Measurements from ENCODE around the gene KDSR.
A peak's percentile ranks its signal among the peaks of the same experiment; 100 is the strongest.
"Not testable (repeated sequence)": the region's sequence is repeated elsewhere in the genome, so short reads cannot be mapped to it uniquely, and the experiment has no call there.

Gene KDSR

DNA sequence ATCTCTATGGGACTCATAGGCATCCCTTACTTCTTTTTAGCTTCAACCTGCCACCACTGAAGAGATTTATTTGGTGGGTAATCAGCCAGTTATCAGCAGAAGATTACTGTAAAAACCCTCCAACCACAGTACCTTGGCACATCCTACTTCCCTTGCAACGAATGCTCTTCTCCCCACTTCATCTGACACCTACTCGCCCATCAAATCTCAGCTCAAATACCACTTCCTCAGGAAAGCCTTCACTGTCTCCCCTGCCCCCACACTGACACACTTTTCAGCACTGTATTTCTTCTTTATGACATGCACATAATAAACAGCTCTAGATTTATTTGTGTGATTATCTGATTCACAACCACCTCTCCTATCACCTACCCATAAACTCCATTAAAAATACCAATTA is 3.1 kb downstream of the KDSR start:
- DNase-seq, result no peak

DNA sequence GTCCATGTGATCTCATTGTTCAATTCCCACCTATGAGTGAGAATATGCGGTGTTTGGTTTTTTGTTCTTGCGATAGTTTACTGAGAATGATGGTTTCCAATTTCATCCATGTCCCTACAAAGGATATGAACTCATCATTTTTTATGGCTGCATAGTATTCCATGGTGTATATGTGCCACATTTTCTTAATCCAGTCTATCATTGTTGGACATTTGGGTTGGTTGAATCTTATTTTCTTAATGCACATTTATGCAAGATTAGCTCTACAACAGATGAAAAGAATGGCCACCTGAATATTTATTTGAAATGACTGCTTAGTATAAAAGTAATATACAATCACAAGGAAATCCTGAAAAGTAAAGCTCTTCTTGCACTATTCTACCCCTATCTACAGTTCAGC is 3.6 kb downstream of the KDSR start:
- DNase-seq, result not testable (repeated sequence)

DNA sequence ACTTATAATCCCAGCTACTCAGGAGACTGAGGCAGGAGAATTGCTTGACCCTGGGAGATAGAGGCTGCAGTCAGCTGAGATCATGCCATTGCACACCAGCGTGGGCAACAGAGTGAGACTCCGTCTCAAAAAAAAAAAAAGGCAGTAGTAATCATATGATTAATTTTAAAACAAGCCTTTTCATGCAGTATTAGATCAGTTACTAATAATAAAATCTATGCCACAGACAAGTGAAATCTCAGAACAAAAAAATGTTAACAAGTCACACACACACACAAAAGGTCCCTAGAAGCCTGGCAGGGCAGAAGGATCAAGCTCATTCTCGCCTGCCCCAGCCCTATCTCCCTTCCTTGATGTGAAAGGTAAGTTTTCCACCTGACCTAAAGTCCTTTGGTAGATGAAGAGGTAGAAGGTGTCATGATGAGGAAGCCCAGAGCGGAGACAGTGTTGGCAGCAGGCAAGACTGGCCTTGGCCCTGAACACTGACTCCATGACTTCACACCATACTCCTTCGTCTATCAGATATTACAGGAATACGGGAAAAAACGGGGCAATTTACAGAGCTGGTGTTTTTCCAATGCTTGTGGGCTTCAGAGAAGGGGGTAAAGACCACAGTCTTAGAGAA is 10.6 kb downstream of the KDSR start:
- no peak for DNase-seq

DNA sequence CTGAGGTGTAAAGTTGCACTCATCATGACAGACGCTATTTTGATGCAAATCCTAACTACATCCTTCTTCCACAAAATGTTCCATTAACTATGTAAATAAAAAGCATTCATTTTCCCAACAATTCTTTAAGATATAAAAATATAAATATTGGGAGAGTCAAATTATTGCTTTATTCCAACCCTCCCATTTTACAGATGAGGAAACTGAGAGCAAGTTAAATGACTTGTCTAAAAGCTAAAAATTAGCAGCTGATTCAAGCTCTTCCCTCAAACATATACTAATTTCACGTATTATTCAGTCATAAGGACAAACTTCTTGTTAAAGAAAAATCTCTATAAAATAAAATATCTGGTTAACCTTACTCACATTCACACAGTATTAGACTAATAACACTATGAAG is 16.8 kb downstream of the KDSR start:
- no peak for DNase-seq

DNA sequence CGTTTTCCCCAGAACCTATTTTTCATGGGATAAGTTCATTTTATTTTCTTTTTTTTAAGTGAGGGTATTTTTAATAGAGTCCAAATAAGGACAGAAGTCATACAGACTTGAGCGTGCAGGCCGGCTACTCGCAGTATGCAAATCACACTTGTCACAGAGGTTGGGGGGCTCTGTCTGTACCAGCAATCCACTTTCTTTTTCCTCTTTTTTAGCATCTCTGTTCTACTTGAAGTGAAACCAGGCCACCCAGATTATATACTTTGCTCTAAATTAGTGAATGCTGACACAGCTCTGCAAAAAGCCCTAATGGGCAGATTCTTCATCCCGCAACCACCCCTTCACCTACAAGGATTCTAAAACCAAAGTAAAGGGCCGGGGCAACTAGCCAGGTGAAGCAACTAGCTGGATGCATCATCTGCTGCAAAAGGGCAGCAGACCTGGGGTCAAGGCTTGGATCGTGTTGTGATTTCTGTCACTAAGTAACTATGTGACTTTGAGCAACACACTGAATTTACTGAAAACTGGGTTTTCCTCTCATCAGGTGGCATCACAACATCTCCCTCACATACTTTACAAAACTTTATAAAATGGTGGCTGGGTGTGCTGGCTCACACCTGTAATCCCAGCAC is 18.4 kb downstream of the KDSR start:
- DNase-seq, result no peak

DNA sequence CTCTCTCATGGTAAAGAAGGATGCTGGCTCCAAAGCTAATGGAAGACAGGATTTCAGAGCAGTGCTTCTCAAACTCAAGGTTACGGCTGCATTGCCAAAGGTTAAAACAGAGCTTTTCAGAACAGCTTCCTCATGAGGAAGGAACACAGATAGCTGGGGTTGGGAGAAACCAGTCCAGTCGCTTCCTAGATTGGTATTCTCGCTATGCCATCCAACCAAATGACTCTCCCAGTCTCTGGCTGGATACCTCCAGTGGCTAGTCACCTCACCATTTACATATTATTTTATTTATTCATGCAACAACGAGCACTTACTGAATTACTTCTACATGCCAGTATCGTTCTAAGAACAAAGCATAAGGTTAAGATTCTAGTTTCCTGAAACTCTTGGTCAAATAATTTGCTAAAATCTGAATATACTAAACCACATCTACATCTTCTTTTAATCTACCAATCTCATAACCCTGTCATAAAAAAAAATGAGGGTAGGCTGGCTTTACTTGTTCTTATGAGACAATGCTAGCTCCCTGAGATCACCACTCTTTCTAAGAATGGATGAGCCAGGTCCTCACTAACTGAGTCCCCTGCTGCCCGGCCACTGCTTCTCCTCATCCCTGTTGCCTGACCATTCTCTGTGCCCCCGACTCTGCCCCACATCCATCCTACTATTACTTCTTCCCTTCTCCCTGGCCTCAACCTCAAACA is 20.4 kb downstream of the KDSR start:
- DNase-seq, result no peak

DNA sequence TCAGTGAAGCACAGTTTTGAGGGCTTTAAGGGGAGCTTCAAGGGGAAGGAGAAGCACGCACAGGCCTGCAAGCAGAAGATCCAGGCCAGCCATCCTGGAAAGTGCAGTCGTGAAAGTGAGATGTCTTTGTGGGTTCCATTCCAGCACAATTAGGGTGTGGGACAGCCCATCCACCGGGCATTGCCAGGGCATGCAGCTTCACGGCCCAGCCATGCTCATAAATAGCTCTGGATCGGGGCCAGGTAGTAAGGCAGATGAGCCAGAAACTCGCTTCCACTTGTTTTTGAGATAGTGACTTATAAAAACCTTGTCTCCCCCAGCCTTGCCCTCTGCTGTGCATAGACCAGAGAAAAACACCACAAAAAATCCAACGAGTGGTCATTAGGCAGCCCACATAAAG is 21.0 kb downstream of the KDSR start:
- no peak for DNase-seq

DNA sequence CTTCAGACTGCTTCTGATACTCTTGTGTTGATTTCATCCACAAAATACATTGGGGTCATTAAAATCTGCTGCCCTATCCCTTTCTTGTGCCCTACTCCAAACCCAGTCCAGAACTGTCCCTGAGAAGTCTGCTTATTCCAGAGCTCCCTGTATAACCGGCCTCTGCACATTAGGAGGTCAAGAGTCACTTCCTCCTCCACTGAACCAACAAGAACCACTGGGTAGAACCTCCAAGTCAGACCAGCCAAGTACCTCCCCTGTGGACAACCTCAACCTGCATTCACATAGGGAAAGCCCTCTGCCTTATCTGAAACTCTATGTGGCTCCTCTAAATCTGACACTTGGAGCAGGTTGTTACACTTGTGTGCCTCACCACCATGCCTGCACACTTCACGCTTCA is 22.1 kb downstream of the KDSR start:
- DNase-seq, result no peak

DNA sequence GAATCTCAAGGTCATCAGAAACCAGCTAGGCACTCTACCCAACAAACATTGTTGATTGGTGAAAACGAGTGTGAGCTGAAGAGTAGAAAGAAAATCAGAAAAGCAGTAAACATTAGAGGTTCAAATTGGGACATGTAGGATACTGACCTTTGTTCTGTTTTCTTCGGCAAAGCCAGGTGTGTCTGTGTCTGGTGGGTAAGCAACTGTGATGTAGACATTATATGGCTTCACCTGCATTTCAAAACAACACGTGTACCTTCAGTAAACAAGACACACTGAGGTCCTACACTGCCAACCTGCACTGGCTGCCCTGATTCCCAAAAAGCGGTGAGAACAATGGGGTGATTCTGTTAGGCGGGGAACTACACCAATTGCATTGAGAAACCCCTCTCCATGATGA is 22.7 kb downstream of the KDSR start:
- DNase-seq, result no peak

DNA sequence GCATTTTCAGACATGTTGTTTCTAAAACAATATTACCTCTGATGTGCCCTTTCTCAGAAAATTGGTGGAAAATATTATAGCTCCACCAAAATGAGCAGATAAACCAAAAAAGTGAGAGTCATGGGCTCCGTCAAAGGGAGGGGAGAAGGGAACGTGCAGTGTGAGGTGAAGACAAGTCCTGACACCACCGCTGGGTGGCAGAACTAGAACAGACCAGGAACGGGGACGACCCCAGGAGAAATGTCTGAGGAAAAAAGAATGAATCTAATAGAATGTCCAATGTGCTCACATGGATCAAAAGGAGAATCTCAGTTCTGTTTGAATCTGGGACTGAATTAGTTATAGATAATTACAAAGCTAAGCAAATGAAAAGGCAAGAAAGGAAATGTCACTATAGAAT is 24.8 kb downstream of the KDSR start:
- no peak for DNase-seq

DNA sequence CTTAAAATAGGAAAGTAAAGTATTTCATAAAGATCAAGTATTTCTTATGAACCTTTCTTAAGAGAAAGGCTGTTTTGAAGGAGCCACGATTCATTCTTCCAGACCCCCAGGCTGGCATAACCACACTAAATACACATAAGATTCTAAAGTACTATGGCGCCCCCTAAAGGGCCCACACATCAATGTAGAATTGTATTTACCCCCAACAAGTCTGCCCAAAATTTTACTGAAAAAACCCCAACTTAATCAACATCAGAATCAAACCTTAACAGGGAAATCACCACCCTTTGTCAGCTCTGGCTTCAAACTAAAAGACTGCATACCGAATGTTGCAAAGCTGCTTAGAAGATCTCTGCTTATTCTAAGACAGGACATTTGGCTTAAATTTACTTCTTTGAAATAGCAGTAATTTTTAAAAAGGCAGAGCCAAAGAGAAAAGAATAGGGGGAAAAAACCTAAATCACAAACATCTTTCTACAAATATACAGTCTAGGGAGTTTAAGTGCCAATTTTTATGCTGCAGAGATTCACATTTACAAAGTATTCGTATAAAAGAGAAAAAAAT is 27.0 kb downstream of the KDSR start:
- no peak for DNase-seq

DNA sequence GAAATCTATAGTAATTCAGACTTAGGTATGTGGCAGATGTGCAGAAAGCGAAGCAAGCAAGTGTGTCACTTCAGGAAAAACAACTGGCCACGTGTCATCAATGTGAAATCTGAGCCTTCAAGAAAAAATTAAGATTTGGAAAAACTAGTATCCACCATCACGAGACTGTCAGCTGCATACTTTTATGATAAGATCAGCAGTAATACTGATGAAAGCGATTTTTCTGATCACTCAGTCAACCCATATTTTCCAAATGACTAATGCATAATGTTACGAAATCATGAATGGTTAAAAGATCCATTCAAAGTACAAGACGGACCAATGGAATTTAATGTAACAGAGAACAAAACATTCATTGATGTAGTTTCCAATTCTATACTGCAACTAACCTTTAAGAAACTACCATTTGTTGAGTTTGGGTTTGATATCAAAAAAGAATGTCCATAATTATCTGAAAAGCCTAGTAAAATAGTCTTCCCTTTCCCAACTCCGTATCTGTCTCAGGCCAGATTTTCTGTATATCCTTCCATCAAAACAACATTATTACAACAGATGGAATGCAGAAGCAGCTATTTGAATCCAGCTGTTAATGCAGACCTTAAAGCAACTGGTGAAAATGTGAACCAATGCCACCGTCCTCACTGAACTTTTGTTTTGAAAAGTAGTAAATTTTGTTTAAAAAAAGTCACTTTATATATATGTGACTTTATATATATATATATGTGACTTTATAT is 30.5 kb downstream of the KDSR start:
- no peak for DNase-seq

DNA sequence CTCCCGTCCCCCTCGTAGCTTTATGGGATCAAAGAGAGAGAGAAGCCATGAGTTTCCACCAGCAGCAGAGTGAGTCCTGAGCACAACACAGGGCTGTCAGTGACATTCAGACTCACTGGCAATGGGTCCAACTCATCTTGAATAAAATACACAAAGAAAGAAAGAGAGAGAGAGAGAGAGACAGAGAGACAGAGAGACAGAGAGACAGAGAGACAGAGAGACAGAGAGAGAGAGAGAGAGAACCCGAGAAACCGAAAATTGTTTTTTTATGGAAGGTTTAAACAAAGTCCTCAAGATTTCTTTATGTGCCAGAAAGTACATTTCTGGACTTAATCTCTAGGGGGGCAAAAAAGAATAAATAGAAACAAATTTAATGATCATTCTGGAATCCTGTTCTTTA is 35.9 kb downstream of the KDSR start:
- no peak for DNase-seq

DNA sequence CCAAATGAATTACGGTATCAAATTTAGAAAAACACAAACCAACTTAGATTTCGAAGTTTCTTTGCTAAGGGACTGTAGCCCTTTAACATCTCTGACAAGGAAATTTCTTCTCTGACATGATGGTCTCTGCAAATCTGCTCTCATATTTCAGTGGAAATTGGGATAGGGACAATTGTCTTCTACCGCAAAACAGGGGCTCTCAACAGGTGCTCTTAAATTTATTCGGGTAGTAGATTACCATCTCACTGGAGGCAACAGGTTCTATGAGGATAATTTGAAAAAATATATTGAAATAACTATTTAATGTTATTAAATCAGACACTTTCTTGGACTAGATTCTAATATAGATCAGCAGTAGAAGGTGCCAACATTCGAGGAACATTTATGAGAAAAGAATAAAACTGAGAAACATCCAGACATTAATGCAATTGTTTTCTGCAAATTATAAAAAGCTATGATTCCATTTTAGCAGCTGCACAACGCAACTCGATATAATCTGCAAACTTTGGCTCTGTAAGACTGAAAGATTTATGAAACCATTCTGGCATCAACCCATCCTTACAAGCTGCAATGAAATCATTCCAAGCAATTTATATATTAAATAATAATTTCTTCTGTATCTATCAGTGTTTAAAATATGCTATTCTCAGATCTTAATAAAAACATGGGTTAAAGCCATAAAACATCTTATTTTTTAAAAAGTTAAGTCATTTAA is 37.4 kb downstream of the KDSR start:
- DNase-seq, result no peak

DNA sequence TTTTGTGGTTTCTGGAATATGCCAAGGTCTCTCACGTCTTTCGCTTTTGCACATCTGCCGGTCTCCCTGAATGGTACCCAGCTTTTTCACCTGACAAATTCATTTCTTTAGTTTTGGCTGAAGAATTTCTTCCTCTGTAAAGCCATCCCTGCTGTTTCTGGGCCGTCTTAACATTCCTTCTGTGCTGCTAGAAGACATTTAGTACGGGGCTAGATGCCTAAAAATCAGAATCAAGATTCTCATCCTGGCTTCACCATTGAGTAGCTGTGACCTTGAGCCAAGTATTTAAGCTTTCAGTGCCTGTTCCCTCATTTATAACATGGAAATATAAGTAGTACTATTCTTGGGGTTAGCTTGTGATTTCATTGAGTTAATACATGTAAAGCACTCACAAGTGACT is 41.0 kb downstream of the KDSR start:
- DNase-seq, result no peak

DNA sequence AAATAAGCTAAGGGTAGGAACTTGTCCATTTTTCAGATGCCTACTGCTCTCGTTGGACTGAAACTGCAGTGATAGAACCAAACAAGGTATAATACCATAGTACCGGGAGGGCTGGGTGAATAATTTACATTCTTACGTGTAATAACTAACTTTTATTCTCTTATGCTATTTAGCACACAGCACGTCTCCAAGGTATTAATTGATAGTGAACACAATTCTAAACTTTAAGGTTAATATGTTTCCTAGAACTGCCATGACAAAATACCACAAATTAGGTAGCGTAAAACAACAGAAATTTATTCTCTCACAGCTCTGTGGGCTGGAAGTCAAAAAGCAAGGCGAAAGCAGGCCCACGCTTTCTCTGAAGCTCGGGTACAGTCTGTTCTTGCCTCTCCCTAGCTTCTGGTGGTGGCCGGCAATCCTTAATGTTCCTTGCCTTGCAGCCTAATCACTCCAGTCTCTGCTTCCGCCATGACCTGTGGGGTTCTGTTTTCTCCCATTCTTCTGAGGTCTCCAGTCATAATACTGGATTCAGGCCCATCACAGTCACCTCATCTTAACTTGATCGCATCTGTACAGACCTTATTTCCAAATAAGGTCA is 41.8 kb downstream of the KDSR start:
- DNase-seq, result no peak

DNA sequence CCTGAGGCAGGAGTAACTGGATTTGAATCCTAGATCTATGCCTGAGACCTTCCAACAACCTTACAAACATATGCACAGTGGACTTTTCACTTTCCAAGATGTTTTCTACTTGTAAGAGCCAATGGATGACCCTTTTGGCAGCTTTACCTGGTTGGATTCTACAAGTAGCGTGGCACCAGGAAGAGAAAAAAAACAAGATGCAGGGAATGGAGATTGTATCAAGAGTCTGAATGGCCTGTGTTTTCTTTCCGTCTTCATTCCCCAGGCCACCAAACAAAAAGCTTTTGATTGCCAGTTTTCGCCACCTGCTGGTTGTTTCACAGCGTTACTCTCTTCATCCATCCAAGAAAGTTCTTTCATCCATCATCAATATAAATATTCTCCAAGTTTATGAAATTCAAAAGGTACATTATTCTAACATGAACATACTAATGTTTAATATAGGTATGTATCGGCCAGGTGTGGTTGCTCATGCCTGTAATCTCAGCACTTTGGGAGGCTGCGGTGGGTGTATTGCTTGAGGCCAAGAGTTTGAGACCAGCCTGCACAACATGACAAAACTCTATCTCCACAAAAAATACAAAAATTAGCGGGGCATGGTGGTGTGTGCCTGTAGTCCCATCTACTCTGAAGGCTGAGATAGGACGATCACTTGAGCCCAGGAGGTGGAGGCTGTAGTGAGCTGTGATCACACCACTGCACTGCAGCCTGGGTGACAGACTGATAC is 43.9 kb downstream of the KDSR start:
- peak; percentile 60 for DNase-seq

DNA sequence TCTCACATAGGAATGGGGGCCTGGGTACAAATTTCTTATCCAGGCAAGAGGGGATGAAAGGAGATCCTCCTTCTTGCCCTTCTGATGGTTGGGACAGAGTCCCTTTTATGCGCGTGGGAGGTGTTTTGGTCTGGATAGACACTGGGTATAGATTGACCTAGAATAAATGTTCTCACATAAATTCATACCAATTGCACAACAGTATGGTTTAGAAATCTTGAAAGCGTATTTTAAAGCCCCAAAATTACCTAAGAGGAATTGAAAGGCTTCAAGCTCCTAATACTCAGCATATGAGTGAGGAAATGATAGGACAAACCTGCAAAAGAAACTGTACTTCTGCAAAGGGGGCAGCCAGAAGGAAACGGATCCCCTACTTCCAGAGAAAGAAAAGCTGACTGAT is 44.8 kb downstream of the KDSR start:
- no peak for DNase-seq

DNA sequence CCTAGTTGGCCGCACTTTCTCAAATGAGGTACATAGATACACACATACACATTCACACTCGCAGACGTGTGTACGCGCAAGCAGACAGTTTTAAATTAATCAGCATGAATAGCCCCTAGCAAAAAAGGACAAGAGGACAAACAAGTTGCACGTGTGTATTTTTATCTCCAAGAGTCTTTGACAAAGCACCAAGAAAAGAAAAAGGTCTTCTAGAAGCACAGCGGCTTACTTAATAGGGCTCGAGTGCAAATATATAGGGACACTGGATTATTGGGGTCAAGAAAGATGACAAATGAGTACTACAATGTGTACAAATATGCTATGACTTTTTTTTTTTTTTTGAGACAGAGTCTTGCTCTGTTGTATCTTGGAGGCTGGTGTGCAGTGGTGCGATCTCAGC is 45.7 kb downstream of the KDSR start:
- no peak for DNase-seq

DNA sequence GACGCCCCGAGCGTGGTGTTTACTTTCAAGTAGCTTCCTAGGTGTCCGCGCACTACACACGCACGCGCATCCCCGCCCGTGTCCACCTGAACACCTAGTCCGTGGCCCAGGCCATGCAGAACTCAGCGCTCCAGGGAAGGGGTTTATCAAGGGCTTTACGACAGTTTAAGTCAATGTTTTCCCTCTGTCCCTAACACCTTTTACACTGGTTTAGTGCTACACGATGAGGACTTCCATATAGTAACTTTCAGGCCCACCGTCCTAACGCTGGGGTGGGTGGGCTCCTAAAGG is 46.1 kb downstream of the KDSR start:
- DNase-seq, result peak; percentile 36

DNA sequence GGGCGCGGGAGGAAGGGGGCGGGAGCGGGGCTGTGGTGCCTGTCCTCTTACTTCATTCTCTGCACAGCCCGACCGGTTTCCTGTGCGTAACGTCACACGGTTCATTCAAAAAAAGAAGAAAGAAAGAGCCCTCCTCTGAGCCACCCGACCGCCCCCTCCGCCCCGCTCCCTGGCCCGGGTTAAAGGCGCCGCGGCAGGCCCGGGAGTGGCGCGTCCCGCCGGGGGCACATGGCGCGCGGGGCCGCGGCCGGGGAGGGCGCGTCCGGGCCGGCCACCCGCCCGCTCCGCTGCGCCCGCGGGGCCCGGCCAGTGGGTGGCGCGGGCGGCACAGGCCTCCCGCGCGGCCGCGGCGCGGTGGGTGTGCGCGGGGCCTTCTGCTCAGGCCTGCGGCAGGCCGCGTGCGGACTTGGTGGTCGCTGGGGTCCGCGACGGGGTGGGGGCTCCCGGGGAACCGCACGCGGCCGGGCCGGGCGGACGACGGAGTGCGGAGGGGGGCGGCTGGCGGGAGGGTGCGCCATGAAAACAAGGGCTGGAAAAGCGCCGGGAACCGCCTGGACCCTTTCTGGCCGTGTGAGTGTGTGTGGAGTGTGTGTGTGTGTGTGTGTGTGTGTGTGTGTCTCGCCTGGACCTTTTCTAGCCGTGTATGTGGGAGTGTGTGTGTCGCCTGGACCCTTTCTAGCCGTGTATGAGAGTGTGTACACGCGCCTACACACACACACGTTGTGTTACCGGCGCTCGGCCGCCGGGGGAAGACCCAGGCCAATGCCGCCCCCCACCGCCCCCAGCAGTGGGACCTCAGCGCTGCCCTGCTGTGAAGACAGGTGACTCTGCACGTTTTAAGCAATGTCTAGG is 46.7 kb downstream of the KDSR start:
- DNase-seq, result peak; percentile 71
